Liver (tissue), 9 donors: ENCODE measurements around the gene NFIX. TPM values are rescaled to one million over a fixed set of nuclear protein-coding genes. Genes with fewer than 3 reads are reported as not detected.

Source experiments
- DNase-seq: peaks from one replicate; pipeline ENCODE4 v3.0.0-alpha.2; 2017; ENCODE audit warnings: low spot score
- H3K27ac ChIP-seq, 2 donors: one replicate each; pipeline ENCODE4 v1.7.0; 2013; ENCODE audit warnings: inconsistent platforms in 2 of 2, low read length in 2 of 2, control low read depth in 1 of 2, low read depth in 1 of 2, mild to moderate bottlenecking in 1 of 2
- H3K27me3 ChIP-seq, 4 donors: one replicate each; pipeline versions ENCODE4 v1.6.1 to v1.7.0; 2013; ENCODE audit warnings: low read length in 3 of 4, inconsistent platforms in 1 of 4, mild to moderate bottlenecking in 1 of 4, moderate library complexity in 1 of 4; ENCODE audit not compliant: control insufficient read depth in 4 of 4, insufficient read depth in 4 of 4
- H3K36me3 ChIP-seq, 4 donors: one replicate each; pipeline versions ENCODE4 v1.6.1 to v1.7.0; 2013; ENCODE audit warnings: low read length in 3 of 4, mild to moderate bottlenecking in 3 of 4, low read depth in 1 of 4, moderate library complexity in 1 of 4; ENCODE audit not compliant: control insufficient read depth in 4 of 4, insufficient read depth in 3 of 4
- H3K4me1 ChIP-seq, 4 donors: one replicate each; pipeline versions ENCODE4 v1.6.1 to v1.7.0; 2013; ENCODE audit warnings: low read length in 3 of 4, mild to moderate bottlenecking in 3 of 4, moderate library complexity in 1 of 4; ENCODE audit not compliant: control insufficient read depth in 4 of 4, insufficient read depth in 4 of 4
- H3K4me3 ChIP-seq, 3 donors: one replicate each; pipeline versions ENCODE4 v1.6.1 to v1.7.0; 2013; ENCODE audit warnings: low read length in 3 of 3, control low read depth in 1 of 3, low read depth in 1 of 3, mild to moderate bottlenecking in 1 of 3
- H3K9ac ChIP-seq, 2 donors: one replicate each; pipeline ENCODE4 v1.7.0; 2013; ENCODE audit warnings: low read length in 2 of 2, mild to moderate bottlenecking in 2 of 2, moderate library complexity in 2 of 2, control low read depth in 1 of 2, low read depth in 1 of 2
- H3K9me3 ChIP-seq, 4 donors: one replicate each; pipeline versions ENCODE4 v1.6.1 to v1.7.0; 2013; ENCODE audit warnings: low read length in 3 of 4; ENCODE audit not compliant: control insufficient read depth in 4 of 4
- CTCF ChIP-seq: fragments of 150-350 bp; IDR thresholded peaks from 2 replicates; pipeline ENCODE4 v1.5.1; 2017; ENCODE audit warnings: improper control_type of control experiment, low read depth, low read length; ENCODE audit not compliant: missing input control
- EGR1 ChIP-seq, 2 donors: IDR thresholded peaks; 2 replicates each; pipeline ENCODE4 v1.6.1; 2016 to 2018; ENCODE audit warnings: antibody characterized with exemption in 2 of 2, low read depth in 2 of 2
- FOXA1 ChIP-seq: IDR thresholded peaks from 2 replicates; pipeline ENCODE4 v1.6.1; 2016; ENCODE audit warnings: antibody characterized with exemption
- GABPA ChIP-seq, 2 donors: IDR thresholded peaks in 1 of 2; conservative IDR thresholded peaks in 1 of 2; 2 replicates each; pipeline ENCODE4 v1.6.1; 2016; ENCODE audit warnings: antibody characterized with exemption in 2 of 2, mild to moderate bottlenecking in 1 of 2, moderate library complexity in 1 of 2
- HNF4A ChIP-seq, 2 donors: conservative IDR thresholded peaks; 2 replicates each; pipeline ENCODE4 v1.6.1; 2016; ENCODE audit warnings: antibody characterized with exemption in 2 of 2, mild to moderate bottlenecking in 2 of 2
- HNF4G ChIP-seq: IDR thresholded peaks from 2 replicates; pipeline ENCODE4 v1.6.1; 2016; ENCODE audit warnings: antibody characterized with exemption
- NR2F2 ChIP-seq: IDR thresholded peaks from 2 replicates; pipeline ENCODE4 v1.6.1; 2016; ENCODE audit warnings: antibody characterized with exemption
- RAD21 ChIP-seq, 2 donors: IDR thresholded peaks; 2 replicates each; pipeline ENCODE4 v1.6.1; 2016; ENCODE audit warnings: antibody characterized with exemption in 2 of 2, mild to moderate bottlenecking in 2 of 2
- REST ChIP-seq: IDR thresholded peaks from 2 replicates; pipeline ENCODE4 v1.6.1; 2016; ENCODE audit warnings: antibody characterized with exemption, mild to moderate bottlenecking
- SP1 ChIP-seq: IDR thresholded peaks from 2 replicates; pipeline ENCODE4 v1.6.1; 2018; ENCODE audit warnings: antibody characterized with exemption, mild to moderate bottlenecking
- YY1 ChIP-seq: IDR thresholded peaks from 2 replicates; pipeline ENCODE4 v1.6.1; 2016; ENCODE audit warnings: antibody characterized with exemption, mild to moderate bottlenecking
- ZBTB33 ChIP-seq: IDR thresholded peaks from 2 replicates; pipeline ENCODE4 v1.6.1; 2016; ENCODE audit warnings: antibody characterized with exemption
- WGBS: extraction: QIAGEN DNeasy Blood & Tissue Kit; methylation state at CpG from one replicate; pipeline ENCODE4 v1.1.7; 2013; 5-methylcytosine and 5-hydroxymethylcytosine counted together
- polyA plus RNA-seq, 2 donors: library from polyadenylated mRNA; stranded (reverse) in 1 of 2; unstranded in 1 of 2; fragments of 200-250 nt in 1 of 2; fragments of >200 nt in 1 of 2; fragmentation: Nextera tagmentation in 1 of 2; extraction: Ambion mirVana in 1 of 2; gene quantifications; one replicate each; pipeline versions ENCODE4 v1.2.1 to v1.2.3, GENCODE V29; 2013 to 2015
- total RNA-seq, 2 donors: library from RNA; depleted of rRNA; stranded (reverse); fragments of >200 nt; gene quantifications; one replicate each; pipeline ENCODE4 v1.2.3, GENCODE V29; 2014
- donor health status: healthy.
- donor health status: healthy.
- donor health status: healthy.
- donor health status: healthy.
- donor health status: healthy.

Gene NFIX
- total and polyA plus RNA-seq, 4 donors: 3.3 to 18.4 (median 12.6) TPM

- Histone ChIP-seq H3K27ac (peak overlapping the region; percentile 20 to 43), H3K36me3 (peaks cover 18 to 41% (median 23%) of the 10 kb centered on the region in 4 donors), H3K9me3 (no peaks in the 10 kb centered on the region), H3K4me1 (peaks cover 5 to 18% (median 14%) of the 10 kb centered on the region in 4 donors), H3K4me3 (no peak overlapping the region), H3K9ac (no peak overlapping the region), H3K27me3 (no peaks in the 10 kb centered on the region)
- WGBS: 73% methylated on average over 11 of the region's 11 CpGs
- DNase-seq: no peak
- TF ChIP-seq GABPA (IDR thresholded peaks at IDR 0.05 in 1 of 2, conservative IDR thresholded peaks at IDR 0.05 in 1 of 2) (no peak), CTCF (no peak), YY1 (no peak), HNF4A (conservative IDR thresholded peaks at IDR 0.05) (no peak), FOXA1 (no peak), REST (no peak), EGR1 (IDR thresholded peaks at IDR 0.05; ENCODE audit: low read depth in 2 of 2) (no peak), HNF4G (no peak), RAD21 (IDR thresholded peaks at IDR 0.05) (no peak), ZBTB33 (no peak), SP1 (no peak)
These were observed 42.0 kb upstream of the NFIX start for GRCh38 chr19:12953138-12953798.

- TF ChIP-seq NR2F2 (no peak), EGR1 (IDR thresholded peaks at IDR 0.05; ENCODE audit: low read depth in 2 of 2) (no peak), YY1 (no peak), HNF4A (conservative IDR thresholded peaks at IDR 0.05) (no peak)
- Histone ChIP-seq H3K4me3 (no peak overlapping the region), H3K9me3 (no peaks in the 10 kb centered on the region), H3K27ac (peak overlapping the region; percentile 20 to 43), H3K27me3 (no peaks in the 10 kb centered on the region), H3K9ac (no peak overlapping the region), H3K4me1 (peaks cover 5 to 18% (median 14%) of the 10 kb centered on the region in 4 donors), H3K36me3 (peaks cover 12 to 34% (median 16%) of the 10 kb centered on the region in 4 donors)
- WGBS: 75% methylated on average over 12 of the region's 12 CpGs
- no peak for DNase-seq
These were observed 41.3 kb upstream of the NFIX start for GRCh38 chr19:12953799-12954611.
